ENCODE measurements around the gene FGF4.

FGF4 gene, protein sequence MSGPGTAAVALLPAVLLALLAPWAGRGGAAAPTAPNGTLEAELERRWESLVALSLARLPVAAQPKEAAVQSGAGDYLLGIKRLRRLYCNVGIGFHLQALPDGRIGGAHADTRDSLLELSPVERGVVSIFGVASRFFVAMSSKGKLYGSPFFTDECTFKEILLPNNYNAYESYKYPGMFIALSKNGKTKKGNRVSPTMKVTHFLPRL

DNA sequence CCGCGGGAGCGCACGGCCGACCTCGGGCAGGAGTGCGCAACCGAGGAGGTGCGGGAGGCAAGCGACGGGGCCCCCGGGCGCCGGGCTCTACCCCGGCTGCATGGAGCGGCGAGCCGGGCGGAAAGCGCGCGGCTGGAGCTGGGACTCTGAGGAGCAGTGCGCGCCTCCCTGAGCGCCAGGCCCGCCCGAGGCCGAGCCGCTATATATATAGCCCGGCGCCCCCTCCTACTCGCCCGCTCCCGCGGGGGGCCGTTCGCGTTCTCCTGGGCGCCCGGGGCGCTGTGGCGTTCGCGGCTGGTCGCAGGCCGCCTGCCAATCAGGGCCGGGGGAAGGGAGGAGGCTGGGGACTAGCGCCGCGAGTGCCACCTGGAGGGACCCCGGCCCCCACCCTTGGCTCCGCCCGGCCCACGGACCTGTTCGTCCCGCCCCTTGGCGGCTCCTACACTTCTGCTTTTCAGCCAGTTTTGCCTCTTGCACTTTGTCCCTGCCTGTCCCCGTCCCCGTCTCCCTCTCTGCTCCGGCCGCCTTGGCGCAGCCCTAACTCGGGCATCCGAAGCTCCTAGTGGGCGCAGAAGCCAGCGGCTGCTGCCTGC is at the start of gene FGF4:
Gene FGF4 (minus strand): TSS at position 179 of the 593 bp plus-strand sequence. CDS start 257 bp downstream, outside the sequence.
- no peak for TF ChIP-seq EZH2phosphoT487 (IDR thresholded peaks at IDR 0.05; ENCODE audit: borderline replicate concordance)
- TF ChIP-seq, protein P1, sequence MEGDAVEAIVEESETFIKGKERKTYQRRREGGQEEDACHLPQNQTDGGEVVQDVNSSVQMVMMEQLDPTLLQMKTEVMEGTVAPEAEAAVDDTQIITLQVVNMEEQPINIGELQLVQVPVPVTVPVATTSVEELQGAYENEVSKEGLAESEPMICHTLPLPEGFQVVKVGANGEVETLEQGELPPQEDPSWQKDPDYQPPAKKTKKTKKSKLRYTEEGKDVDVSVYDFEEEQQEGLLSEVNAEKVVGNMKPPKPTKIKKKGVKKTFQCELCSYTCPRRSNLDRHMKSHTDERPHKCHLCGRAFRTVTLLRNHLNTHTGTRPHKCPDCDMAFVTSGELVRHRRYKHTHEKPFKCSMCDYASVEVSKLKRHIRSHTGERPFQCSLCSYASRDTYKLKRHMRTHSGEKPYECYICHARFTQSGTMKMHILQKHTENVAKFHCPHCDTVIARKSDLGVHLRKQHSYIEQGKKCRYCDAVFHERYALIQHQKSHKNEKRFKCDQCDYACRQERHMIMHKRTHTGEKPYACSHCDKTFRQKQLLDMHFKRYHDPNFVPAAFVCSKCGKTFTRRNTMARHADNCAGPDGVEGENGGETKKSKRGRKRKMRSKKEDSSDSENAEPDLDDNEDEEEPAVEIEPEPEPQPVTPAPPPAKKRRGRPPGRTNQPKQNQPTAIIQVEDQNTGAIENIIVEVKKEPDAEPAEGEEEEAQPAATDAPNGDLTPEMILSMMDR (conservative IDR thresholded peaks at IDR 0.05; ENCODE audit: low read length) = no peak
- no peaks in the 10 kb centered on the region for H3K79me2 ChIP-seq (ENCODE audit: insufficient read depth, low read length)
- H3F3A ChIP-seq (ENCODE audit: low read depth) = no peaks in the 10 kb centered on the region
- H4K20me1 ChIP-seq (ENCODE audit: insufficient read depth, low read length, poor library complexity, severe bottlenecking) = no peaks in the 10 kb centered on the region
- H3K9ac ChIP-seq (ENCODE audit: low read depth, low read length, poor library complexity, severe bottlenecking) = no peak within 1 kb of the TSS
- no peak within 1 kb of the TSS for H2AFZ ChIP-seq (ENCODE audit: low read length)
- H3K4me2 ChIP-seq (ENCODE audit: low read depth, low read length, poor library complexity, severe bottlenecking) = no peak within 1 kb of the TSS
- no peaks in the 10 kb centered on the region for H3K9me2 ChIP-seq (replicated peaks; ENCODE audit: low read depth, low read length)
- no peaks in the 10 kb centered on the region for H3K9me3 ChIP-seq (ENCODE audit: insufficient read depth, low read depth, low read length)
- no peaks in the 10 kb centered on the region for H3K4me1 ChIP-seq (ENCODE audit: insufficient read depth, low read length, poor library complexity, severe bottlenecking)
- no peaks in the 10 kb centered on the region for H3K27me3 ChIP-seq (ENCODE audit: insufficient read depth, low read length, poor library complexity, severe bottlenecking)
- no peak within 1 kb of the TSS for H3K4me3 ChIP-seq (ENCODE audit: low read length, poor library complexity, severe bottlenecking)
- no peaks in the 10 kb centered on the region for H3K36me3 ChIP-seq (ENCODE audit: insufficient read depth, low read length)

DNA sequence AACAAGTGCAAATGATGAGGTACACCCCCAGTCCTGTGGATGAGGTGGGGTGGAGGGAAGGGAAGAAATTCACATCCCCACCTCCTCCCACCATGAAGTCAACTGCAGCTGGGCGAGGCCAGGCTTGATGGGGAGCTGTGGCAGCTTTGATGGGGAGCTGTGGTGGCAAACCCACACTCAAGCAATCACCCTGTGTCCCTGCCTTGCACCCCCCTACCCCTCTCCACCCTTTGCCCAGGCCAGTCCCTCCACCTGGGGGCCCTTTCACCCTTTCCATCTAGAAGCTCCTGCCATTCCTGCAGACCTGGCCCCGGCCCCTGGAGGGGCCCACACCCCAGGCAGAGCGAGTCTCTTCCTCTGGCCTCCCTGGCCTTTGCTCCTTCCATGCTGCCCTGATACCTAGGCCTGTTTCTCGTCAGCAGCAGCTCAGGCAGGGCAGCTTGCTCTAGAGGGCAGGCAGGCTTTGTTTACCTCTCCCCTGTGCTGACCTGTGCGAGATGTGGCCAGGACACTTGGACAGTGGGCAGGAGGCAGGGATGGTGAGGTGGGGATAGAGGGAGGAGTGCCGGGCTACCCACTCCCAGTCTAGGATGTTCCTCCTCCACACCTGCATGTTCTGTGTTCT is 48.6 kb upstream of the FGF4 start:
- Histone ChIP-seq H3K9me2 (replicated peaks; ENCODE audit: low read depth, low read length) (no peaks in the 10 kb centered on the region), H3K4me3 (ENCODE audit: low read length, poor library complexity, severe bottlenecking) (no peak overlapping the region), H3K9ac (ENCODE audit: low read depth, low read length, poor library complexity, severe bottlenecking) (no peak overlapping the region), H2AFZ (ENCODE audit: low read length) (no peak overlapping the region), H3K27me3 (ENCODE audit: insufficient read depth, low read length, poor library complexity, severe bottlenecking) (no peaks in the 10 kb centered on the region), H3K9me3 (ENCODE audit: insufficient read depth, low read depth, low read length) (no peaks in the 10 kb centered on the region), H3K36me3 (ENCODE audit: insufficient read depth, low read length) (no peaks in the 10 kb centered on the region), H4K20me1 (ENCODE audit: insufficient read depth, low read length, poor library complexity, severe bottlenecking) (no peaks in the 10 kb centered on the region), H3K79me2 (ENCODE audit: insufficient read depth, low read length) (no peaks in the 10 kb centered on the region), H3K4me1 (ENCODE audit: insufficient read depth, low read length, poor library complexity, severe bottlenecking) (no peaks in the 10 kb centered on the region), H3F3A (ENCODE audit: low read depth) (no peaks in the 10 kb centered on the region), H3K4me2 (ENCODE audit: low read depth, low read length, poor library complexity, severe bottlenecking) (no peak overlapping the region)
- no peak for TF ChIP-seq EZH2phosphoT487 (IDR thresholded peaks at IDR 0.05; ENCODE audit: borderline replicate concordance)
- TF ChIP-seq, protein P1 (conservative IDR thresholded peaks at IDR 0.05; ENCODE audit: low read length) = no peak

DNA sequence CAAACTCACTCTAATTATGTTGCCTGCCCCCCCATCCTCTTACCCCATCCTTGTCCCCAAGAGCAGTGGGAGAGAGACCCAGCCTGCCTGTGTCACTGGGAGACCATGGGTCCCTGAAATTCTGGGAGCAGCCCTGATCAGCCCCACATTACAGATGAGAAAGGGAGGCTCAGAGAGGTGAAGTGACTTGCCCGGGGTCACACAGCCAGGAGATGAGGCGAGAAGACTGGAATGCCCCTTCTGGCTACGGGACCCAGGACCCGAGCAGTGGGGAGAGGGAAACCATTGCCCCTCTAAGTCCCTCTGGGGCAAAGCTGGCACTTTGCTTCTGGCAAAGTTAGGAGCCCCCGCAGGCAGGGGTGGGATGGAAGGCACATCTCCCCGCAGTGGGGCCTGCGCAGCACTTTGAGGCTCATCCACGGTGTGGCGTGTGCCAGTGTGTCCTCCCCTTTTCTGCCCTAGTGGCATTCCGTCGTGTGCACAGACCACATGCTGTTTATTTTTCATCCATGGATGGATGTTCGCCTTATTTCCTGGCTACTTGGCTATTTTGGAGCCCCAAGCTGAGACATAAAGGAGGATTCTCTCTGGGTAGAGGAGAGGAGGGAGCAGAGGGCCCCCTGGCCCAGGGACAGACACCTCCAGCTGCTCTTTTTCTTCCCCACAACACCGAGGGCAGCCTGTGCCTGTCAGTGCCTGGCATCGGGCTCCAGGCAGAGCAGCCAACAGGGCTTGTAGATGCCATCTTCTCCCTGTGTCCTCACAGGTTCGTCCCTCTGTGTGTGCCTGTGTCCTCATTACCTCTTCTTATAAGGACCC is 47.7 kb upstream of the FGF4 start:
- Histone ChIP-seq H3K9ac (ENCODE audit: low read depth, low read length, poor library complexity, severe bottlenecking) (no peak overlapping the region), H3K79me2 (ENCODE audit: insufficient read depth, low read length) (no peaks in the 10 kb centered on the region), H3K4me3 (ENCODE audit: low read length, poor library complexity, severe bottlenecking) (no peak overlapping the region), H3K9me3 (ENCODE audit: insufficient read depth, low read depth, low read length) (no peaks in the 10 kb centered on the region), H3K4me2 (ENCODE audit: low read depth, low read length, poor library complexity, severe bottlenecking) (no peak overlapping the region), H3K36me3 (ENCODE audit: insufficient read depth, low read length) (no peaks in the 10 kb centered on the region), H2AFZ (ENCODE audit: low read length) (no peak overlapping the region), H4K20me1 (ENCODE audit: insufficient read depth, low read length, poor library complexity, severe bottlenecking) (no peaks in the 10 kb centered on the region), H3K4me1 (ENCODE audit: insufficient read depth, low read length, poor library complexity, severe bottlenecking) (no peaks in the 10 kb centered on the region), H3K9me2 (replicated peaks; ENCODE audit: low read depth, low read length) (no peaks in the 10 kb centered on the region), H3F3A (ENCODE audit: low read depth) (no peaks in the 10 kb centered on the region), H3K27me3 (ENCODE audit: insufficient read depth, low read length, poor library complexity, severe bottlenecking) (no peaks in the 10 kb centered on the region)
- no peak for TF ChIP-seq EZH2phosphoT487 (IDR thresholded peaks at IDR 0.05; ENCODE audit: borderline replicate concordance)
- TF ChIP-seq, protein P1 (conservative IDR thresholded peaks at IDR 0.05; ENCODE audit: low read length) = no peak

All from Loucy (cell line).